Upper lobe of right lung (tissue), 1 donor: ENCODE measurements around the gene OPCML. TPM values are rescaled to one million over a fixed set of nuclear protein-coding genes. Genes with fewer than 3 reads are reported as not detected.

Experiments
- ATAC-seq: fragments of 200-7000 bp; cut with Tn5 transposase; one replicate; pipeline ENCODE4 v1.9.1; 2020; ENCODE audit warnings: mild to moderate bottlenecking, moderate library complexity
- DNase-seq: peaks from one replicate; pipeline ENCODE4 v3.0.0-alpha.2; 2020
- H3K27ac ChIP-seq: fragments of 200-600 bp; one replicate; pipeline ENCODE4 v1.8.0; 2022
- H3K27me3 ChIP-seq: fragments of 200-600 bp; one replicate; pipeline ENCODE4 v1.8.0; 2022; ENCODE audit warnings: mild to moderate bottlenecking
- H3K36me3 ChIP-seq: fragments of 200-600 bp; one replicate; pipeline ENCODE4 v1.8.0; 2022
- H3K4me1 ChIP-seq: fragments of 200-600 bp; one replicate; pipeline ENCODE4 v1.8.0; 2022
- H3K4me3 ChIP-seq: fragments of 200-600 bp; one replicate; pipeline ENCODE4 v1.8.0; 2022; ENCODE audit warnings: mild to moderate bottlenecking
- H3K9me3 ChIP-seq: fragments of 200-600 bp; one replicate; pipeline ENCODE4 v1.8.0; 2022
- CTCF ChIP-seq: fragments of 200-600 bp; IDR thresholded peaks from one replicate; pipeline ENCODE4 v1.8.0; 2022; ENCODE audit warnings: antibody characterized with exemption
- intact Hi-C: fragments of 100-400 bp; cut with DNase I; formaldehyde crosslinking; loops from one replicate; pipeline ENCODE4 v1.11.0; 2022
- total RNA-seq: library from RNA; stranded (reverse); fragmentation: NEBNext Ultra II Directional; extraction: Animal tissue kit (Norgen Biotek cat#: 25700); gene quantifications from one replicate; pipeline ENCODE4 v1.2.1, GENCODE V29; 2021
- donor health status: DM: no; HTN: yes; CAD: no; lungs with severe emphysema.

Gene OPCML
- total RNA-seq, 1 donor from 2014 or later: not detected

- Histone ChIP-seq H3K27me3 (no peaks in the 10 kb centered on the region), H3K36me3 (no peaks in the 10 kb centered on the region), H3K9me3 (no peaks in the 10 kb centered on the region), H3K4me3 (no peak overlapping the region), H3K4me1 (no peaks in the 10 kb centered on the region), H3K27ac (no peak overlapping the region)
- ATAC-seq (no peak), DNase-seq (no peak)
- intact Hi-C loops: no loop called here
- no peak for TF ChIP-seq CTCF
Measured at GRCh38 chr11:132719684-132720083, 812.6 kb downstream of the OPCML start.

- DNase-seq: no peak
- Histone ChIP-seq H3K27me3 (no peaks in the 10 kb centered on the region), H3K9me3 (no peaks in the 10 kb centered on the region), H3K27ac (no peak overlapping the region), H3K4me1 (no peaks in the 10 kb centered on the region), H3K36me3 (no peaks in the 10 kb centered on the region), H3K4me3 (no peak overlapping the region)
- peak; percentile 14 for ATAC-seq
- intact Hi-C loops: no loop called here
- no peak for TF ChIP-seq CTCF
Measured at GRCh38 chr11:132718711-132719671, 813.3 kb downstream of the OPCML start.

- no peak for DNase-seq
- Histone ChIP-seq H3K4me1 (no peaks in the 10 kb centered on the region), H3K36me3 (no peaks in the 10 kb centered on the region), H3K27me3 (no peaks in the 10 kb centered on the region), H3K4me3 (no peak overlapping the region), H3K27ac (no peak overlapping the region), H3K9me3 (no peaks in the 10 kb centered on the region)
- no peak for TF ChIP-seq CTCF
- intact Hi-C loops: no loop called here
- ATAC-seq: no peak
Measured at GRCh38 chr11:132717824-132718223, 814.5 kb downstream of the OPCML start.

GRCh38 chr11:132716037-132716436 is 816.3 kb downstream of the OPCML start:
- DNase-seq: no peak
- H3K4me3 ChIP-seq: no peak overlapping the region
- ATAC-seq: no peak
- no peaks in the 10 kb centered on the region for H3K9me3 ChIP-seq
- intact Hi-C loops: no loop called here
- H3K36me3 ChIP-seq: no peaks in the 10 kb centered on the region
- no peak overlapping the region for H3K27ac ChIP-seq
- H3K4me1 ChIP-seq: no peaks in the 10 kb centered on the region
- no peaks in the 10 kb centered on the region for H3K27me3 ChIP-seq
- TF ChIP-seq CTCF: no peak

- Histone ChIP-seq H3K4me3 (no peak overlapping the region), H3K36me3 (no peaks in the 10 kb centered on the region), H3K27me3 (no peaks in the 10 kb centered on the region), H3K4me1 (no peaks in the 10 kb centered on the region), H3K9me3 (no peaks in the 10 kb centered on the region), H3K27ac (no peak overlapping the region)
- no peak for ATAC-seq
- TF ChIP-seq CTCF: no peak
- no peak for DNase-seq
- intact Hi-C loops: no loop called here
Measured at GRCh38 chr11:132714859-132715440, 817.4 kb downstream of the OPCML start.
